ENCODE data around the gene HNMT.
A peak's percentile ranks its signal among the peaks of the same experiment; 100 is the strongest.

The HNMT gene

DNA sequence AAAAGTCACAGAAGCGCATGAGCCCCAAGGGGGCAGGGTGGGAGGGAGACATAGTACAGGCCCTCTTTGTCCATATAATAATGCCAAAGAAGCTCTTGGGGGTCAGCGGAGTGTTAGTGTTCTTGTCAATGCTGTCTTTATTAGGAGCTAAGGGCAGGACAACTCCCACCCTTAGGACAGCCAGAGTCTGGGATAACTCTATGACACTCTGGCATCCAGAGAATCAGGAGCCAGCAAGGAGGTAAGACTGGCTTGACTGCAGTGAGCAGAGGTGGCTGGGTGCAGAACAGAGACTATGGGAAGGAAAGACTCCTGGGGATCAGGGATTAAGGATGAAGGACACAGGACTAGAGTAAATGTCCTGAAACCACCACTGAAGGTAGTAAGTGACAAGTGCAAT, 19.0 kb upstream of the HNMT start:
- Histone ChIP-seq H3K4me1 (ENCODE audit: control insufficient read depth in 2 of 2, insufficient read depth in 2 of 2, low read length in 2 of 2) (peaks cover 3 to 43% of the 10 kb centered on the region in 2 donors), H3K9me3 (ENCODE audit: control insufficient read depth in 2 of 2, low read length in 2 of 2) (no peaks in the 10 kb centered on the region), H3K9ac (ENCODE audit: low read depth in 1 of 2, low read length in 2 of 2) (no peak overlapping the region), H3K27me3 (ENCODE audit: control insufficient read depth in 2 of 2, insufficient read depth in 2 of 2, low read length in 2 of 2) (no peaks in the 10 kb centered on the region), H3K36me3 (ENCODE audit: control insufficient read depth in 2 of 2, insufficient read depth in 2 of 2, low read length in 2 of 2) (no peaks in the 10 kb centered on the region), H3K27ac (ENCODE audit: low read depth in 2 of 2, low read length in 2 of 2) (no peak overlapping the region), H3K4me3 (ENCODE audit: low read length in 2 of 2) (no peak overlapping the region)

DNA sequence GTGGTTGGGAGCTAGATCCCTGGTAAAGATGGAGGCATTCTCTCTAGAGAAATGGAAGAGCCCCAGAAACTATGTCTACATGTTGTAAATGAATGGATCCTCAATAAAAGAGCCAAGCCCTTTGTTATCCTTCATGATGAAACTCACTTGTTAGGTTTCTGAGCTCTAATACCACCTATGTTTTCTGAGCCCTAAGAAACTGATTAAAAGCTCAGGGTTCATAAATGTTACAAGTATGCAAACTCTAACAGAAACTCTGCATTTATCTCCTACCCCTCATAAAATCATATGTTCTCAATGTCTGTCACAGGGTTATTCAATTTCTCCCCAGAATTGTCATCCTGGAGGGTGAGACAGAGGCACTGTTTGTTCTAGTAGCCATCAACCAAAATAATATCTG, 18.0 kb upstream of the HNMT start:
- peak overlapping the region; percentile 33 to 84 for H3K27ac ChIP-seq (ENCODE audit: low read depth in 2 of 2, low read length in 2 of 2)
- H3K9ac ChIP-seq (ENCODE audit: low read depth in 1 of 2, low read length in 2 of 2) = no peak overlapping the region
- H3K27me3 ChIP-seq (ENCODE audit: control insufficient read depth in 2 of 2, insufficient read depth in 2 of 2, low read length in 2 of 2) = no peaks in the 10 kb centered on the region
- no peaks in the 10 kb centered on the region for H3K9me3 ChIP-seq (ENCODE audit: control insufficient read depth in 2 of 2, low read length in 2 of 2)
- H3K4me3 ChIP-seq (ENCODE audit: low read length in 2 of 2) = no peak overlapping the region
- H3K36me3 ChIP-seq (ENCODE audit: control insufficient read depth in 2 of 2, insufficient read depth in 2 of 2, low read length in 2 of 2) = no peaks in the 10 kb centered on the region
- peaks cover 3 to 40% of the 10 kb centered on the region in 2 donors for H3K4me1 ChIP-seq (ENCODE audit: control insufficient read depth in 2 of 2, insufficient read depth in 2 of 2, low read length in 2 of 2)

DNA sequence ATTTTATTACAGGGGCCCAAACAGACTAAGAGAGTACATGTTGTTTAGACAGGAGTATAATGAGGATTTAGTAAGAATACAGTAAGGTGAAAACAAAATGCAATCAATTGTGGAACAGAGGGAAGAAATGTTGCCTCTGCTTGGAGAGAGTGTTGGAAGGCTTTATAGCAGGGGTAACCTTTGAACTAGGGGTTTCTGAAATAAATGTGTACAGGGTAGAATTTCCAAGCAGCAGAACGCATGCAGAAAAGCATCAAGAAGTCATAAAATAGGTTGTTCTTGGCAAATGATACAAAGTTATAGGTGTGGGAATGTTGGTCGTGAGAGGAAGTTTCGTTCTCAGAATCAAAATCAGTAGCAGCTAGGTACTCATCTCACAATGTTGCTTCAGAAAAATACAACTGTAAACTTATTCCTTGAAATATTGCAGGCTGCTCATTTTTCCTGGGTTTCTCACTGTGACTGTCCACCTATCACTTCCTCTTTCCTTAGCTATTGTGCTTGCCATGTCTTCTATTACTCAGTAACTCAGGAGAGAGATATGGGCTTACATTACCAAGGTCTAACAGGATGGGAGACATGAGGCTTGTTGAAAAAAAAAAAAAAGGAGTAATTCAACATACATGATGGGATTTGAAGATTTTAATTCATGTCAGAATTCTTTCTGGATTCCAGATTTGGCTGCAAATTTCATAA, 17.1 kb upstream of the HNMT start:
- no peaks in the 10 kb centered on the region for H3K9me3 ChIP-seq (ENCODE audit: control insufficient read depth in 2 of 2, low read length in 2 of 2)
- peak overlapping the region; percentile 79 to 84 for H3K27ac ChIP-seq (ENCODE audit: low read depth in 2 of 2, low read length in 2 of 2)
- peaks cover 3 to 40% of the 10 kb centered on the region in 2 donors for H3K4me1 ChIP-seq (ENCODE audit: control insufficient read depth in 2 of 2, insufficient read depth in 2 of 2, low read length in 2 of 2)
- H3K36me3 ChIP-seq (ENCODE audit: control insufficient read depth in 2 of 2, insufficient read depth in 2 of 2, low read length in 2 of 2) = no peaks in the 10 kb centered on the region
- peak overlapping the region in 1 of 2 donors; percentile 40 for H3K9ac ChIP-seq (ENCODE audit: low read depth in 1 of 2, low read length in 2 of 2)
- H3K4me3 ChIP-seq (ENCODE audit: low read length in 2 of 2) = peak overlapping the region; percentile 42 to 68
- H3K27me3 ChIP-seq (ENCODE audit: control insufficient read depth in 2 of 2, insufficient read depth in 2 of 2, low read length in 2 of 2) = no peaks in the 10 kb centered on the region

DNA sequence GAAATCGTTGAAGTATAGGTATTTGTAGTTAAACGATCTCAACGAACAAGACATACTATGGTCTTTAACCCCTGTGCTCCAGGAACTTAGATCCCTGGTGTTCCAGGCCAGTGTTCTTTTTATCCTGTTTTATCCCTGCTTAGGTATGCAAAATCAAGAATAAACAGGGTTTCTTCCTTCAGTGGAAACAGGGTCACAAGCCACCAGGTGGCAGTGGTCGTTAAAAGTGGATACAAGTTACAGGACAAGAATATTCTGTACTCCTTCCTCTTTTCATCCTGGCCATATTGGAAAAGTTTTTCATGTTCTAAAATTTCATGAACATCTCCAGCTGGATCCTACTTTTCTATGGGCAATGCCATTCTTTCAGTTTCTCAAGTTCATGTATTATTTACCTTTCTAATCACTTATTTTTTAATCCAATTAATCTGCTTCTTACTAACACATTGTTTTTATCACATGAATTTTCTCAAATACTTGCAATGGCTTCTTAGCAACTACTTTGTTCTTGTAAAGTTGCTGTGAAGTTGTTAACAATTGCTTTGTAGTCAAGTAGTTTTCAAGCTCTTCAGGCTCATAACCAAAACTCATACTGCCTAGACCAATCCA, 16.4 kb upstream of the HNMT start:
- Histone ChIP-seq H3K4me3 (ENCODE audit: low read length in 2 of 2) (peak overlapping the region; percentile 42 to 68), H3K4me1 (ENCODE audit: control insufficient read depth in 2 of 2, insufficient read depth in 2 of 2, low read length in 2 of 2) (peaks cover 3 to 37% of the 10 kb centered on the region in 2 donors), H3K27me3 (ENCODE audit: control insufficient read depth in 2 of 2, insufficient read depth in 2 of 2, low read length in 2 of 2) (no peaks in the 10 kb centered on the region), H3K9me3 (ENCODE audit: control insufficient read depth in 2 of 2, low read length in 2 of 2) (no peaks in the 10 kb centered on the region), H3K9ac (ENCODE audit: low read depth in 1 of 2, low read length in 2 of 2) (peak overlapping the region in 1 of 2 donors; percentile 40), H3K27ac (ENCODE audit: low read depth in 2 of 2, low read length in 2 of 2) (peak overlapping the region; percentile 79 to 84), H3K36me3 (ENCODE audit: control insufficient read depth in 2 of 2, insufficient read depth in 2 of 2, low read length in 2 of 2) (no peaks in the 10 kb centered on the region)

DNA sequence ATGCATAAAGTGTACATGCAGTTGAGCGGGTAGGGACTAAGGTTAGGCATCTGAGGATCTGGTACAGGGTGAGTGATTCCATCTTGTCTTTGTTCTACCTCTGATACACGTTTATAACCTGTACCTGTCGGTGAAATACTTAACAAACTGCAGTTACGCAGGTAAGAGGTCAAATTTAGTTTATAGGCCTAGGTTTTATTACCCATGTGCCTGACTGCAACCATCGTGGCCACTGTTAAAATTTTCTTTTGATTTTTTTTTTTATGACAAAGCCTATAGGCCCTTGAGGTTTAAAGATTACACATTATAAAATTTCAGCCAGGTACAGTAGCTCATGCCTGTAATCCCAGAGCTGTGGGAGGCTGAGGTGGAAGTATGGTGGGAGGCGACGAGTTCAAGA, 15.4 kb upstream of the HNMT start:
- peak overlapping the region in 1 of 2 donors; percentile 49 for H3K27ac ChIP-seq (ENCODE audit: low read depth in 2 of 2, low read length in 2 of 2)
- H3K4me1 ChIP-seq (ENCODE audit: control insufficient read depth in 2 of 2, insufficient read depth in 2 of 2, low read length in 2 of 2) = peaks cover 3 to 30% of the 10 kb centered on the region in 2 donors
- no peak overlapping the region for H3K4me3 ChIP-seq (ENCODE audit: low read length in 2 of 2)
- H3K9me3 ChIP-seq (ENCODE audit: control insufficient read depth in 2 of 2, low read length in 2 of 2) = no peaks in the 10 kb centered on the region
- no peak overlapping the region for H3K9ac ChIP-seq (ENCODE audit: low read depth in 1 of 2, low read length in 2 of 2)
- no peaks in the 10 kb centered on the region for H3K27me3 ChIP-seq (ENCODE audit: control insufficient read depth in 2 of 2, insufficient read depth in 2 of 2, low read length in 2 of 2)
- H3K36me3 ChIP-seq (ENCODE audit: control insufficient read depth in 2 of 2, insufficient read depth in 2 of 2, low read length in 2 of 2) = no peaks in the 10 kb centered on the region

DNA sequence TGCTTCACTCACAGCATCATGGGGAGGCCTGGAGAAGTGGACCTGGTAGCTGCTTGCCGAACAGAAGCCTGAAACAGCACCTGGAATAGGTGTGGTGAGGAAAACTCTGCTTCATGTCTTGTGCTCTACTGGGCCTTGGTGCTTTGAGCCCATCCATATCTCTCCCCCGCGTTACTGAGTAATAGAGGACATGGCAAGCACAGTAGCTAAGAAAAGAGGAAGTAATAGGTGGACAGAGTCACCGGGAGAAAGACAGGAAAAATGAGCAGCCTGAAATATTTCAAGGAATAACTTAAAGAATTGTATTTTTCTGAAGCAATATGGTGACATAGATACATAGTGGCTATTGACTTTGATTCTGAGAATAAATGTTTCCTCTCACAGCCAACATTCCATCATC, 14.0 kb upstream of the HNMT start:
- Histone ChIP-seq H3K4me1 (ENCODE audit: control insufficient read depth in 2 of 2, insufficient read depth in 2 of 2, low read length in 2 of 2) (peaks cover 3 to 27% of the 10 kb centered on the region in 2 donors), H3K27ac (ENCODE audit: low read depth in 2 of 2, low read length in 2 of 2) (no peak overlapping the region), H3K9ac (ENCODE audit: low read depth in 1 of 2, low read length in 2 of 2) (no peak overlapping the region)

DNA sequence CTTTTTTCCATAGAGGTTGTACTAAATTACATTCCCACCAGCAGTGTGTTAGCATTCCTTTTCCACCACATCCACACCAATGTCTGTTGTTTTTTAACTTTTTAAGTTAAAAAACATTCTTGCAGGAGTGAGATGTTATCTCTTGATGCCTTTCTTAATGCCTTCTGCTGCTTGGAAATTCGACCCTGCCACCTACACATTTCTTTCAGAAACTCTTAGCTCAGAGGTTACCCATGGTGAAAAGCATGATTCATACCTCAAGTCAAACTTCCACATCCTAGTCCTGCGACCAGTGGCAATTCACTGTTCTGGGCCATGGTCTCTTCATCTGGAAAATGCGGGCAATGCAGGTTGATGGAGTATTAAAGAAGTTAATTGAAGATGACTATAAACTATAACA, 12.7 kb upstream of the HNMT start:
- H3K27ac ChIP-seq (ENCODE audit: low read depth in 2 of 2, low read length in 2 of 2) = no peak overlapping the region
- no peaks in the 10 kb centered on the region for H3K9me3 ChIP-seq (ENCODE audit: control insufficient read depth in 2 of 2, low read length in 2 of 2)
- H3K4me1 ChIP-seq (ENCODE audit: control insufficient read depth in 2 of 2, insufficient read depth in 2 of 2, low read length in 2 of 2) = peaks cover 0 to 16% of the 10 kb centered on the region in 2 donors
- H3K36me3 ChIP-seq (ENCODE audit: control insufficient read depth in 2 of 2, insufficient read depth in 2 of 2, low read length in 2 of 2) = no peaks in the 10 kb centered on the region
- H3K27me3 ChIP-seq (ENCODE audit: control insufficient read depth in 2 of 2, insufficient read depth in 2 of 2, low read length in 2 of 2) = no peaks in the 10 kb centered on the region
- no peak overlapping the region for H3K9ac ChIP-seq (ENCODE audit: low read depth in 1 of 2, low read length in 2 of 2)
- no peak overlapping the region for H3K4me3 ChIP-seq (ENCODE audit: low read length in 2 of 2)

More for the DNA sequence above, 14.0 kb upstream of the HNMT start:
- Histone ChIP-seq H3K36me3 (ENCODE audit: control insufficient read depth in 2 of 2, insufficient read depth in 2 of 2, low read length in 2 of 2) (no peaks in the 10 kb centered on the region), H3K9me3 (ENCODE audit: control insufficient read depth in 2 of 2, low read length in 2 of 2) (no peaks in the 10 kb centered on the region), H3K4me3 (ENCODE audit: low read length in 2 of 2) (no peak overlapping the region), H3K27me3 (ENCODE audit: control insufficient read depth in 2 of 2, insufficient read depth in 2 of 2, low read length in 2 of 2) (no peaks in the 10 kb centered on the region)

DNA sequence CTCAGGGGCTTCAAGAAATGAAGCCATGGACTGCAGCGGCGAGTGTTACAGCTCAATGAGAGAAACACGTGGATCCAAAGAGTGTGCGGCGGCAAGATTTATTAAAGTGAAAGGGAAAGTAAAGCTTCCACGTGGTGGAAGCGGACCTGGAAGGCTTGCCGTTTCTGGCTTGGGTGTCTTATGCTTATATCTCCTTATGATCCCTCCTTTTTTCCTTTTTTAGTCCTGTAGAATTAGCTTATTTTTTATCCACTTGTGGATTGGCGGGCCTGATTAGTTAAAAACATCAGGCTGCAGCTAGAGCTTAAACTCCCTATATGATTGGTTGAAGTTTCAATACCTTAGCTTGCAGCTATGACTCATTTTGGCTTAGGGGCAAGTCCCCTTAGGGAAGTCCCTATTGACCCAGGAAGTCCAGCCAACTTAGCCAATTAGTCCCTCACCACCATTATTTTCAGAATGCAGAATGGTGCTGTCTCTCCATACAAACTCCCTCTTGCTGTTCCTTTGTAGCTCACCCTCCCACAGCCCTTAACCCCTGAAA, 11.6 kb upstream of the HNMT start:
- Histone ChIP-seq H3K27me3 (ENCODE audit: control insufficient read depth in 2 of 2, insufficient read depth in 2 of 2, low read length in 2 of 2) (no peaks in the 10 kb centered on the region), H3K4me3 (ENCODE audit: low read length in 2 of 2) (peak overlapping the region in 1 of 2 donors; percentile 29), H3K4me1 (ENCODE audit: control insufficient read depth in 2 of 2, insufficient read depth in 2 of 2, low read length in 2 of 2) (peaks cover 0 to 13% of the 10 kb centered on the region in 2 donors), H3K27ac (ENCODE audit: low read depth in 2 of 2, low read length in 2 of 2) (no peak overlapping the region), H3K36me3 (ENCODE audit: control insufficient read depth in 2 of 2, insufficient read depth in 2 of 2, low read length in 2 of 2) (no peaks in the 10 kb centered on the region), H3K9me3 (ENCODE audit: control insufficient read depth in 2 of 2, low read length in 2 of 2) (no peaks in the 10 kb centered on the region), H3K9ac (ENCODE audit: low read depth in 1 of 2, low read length in 2 of 2) (no peak overlapping the region)

DNA sequence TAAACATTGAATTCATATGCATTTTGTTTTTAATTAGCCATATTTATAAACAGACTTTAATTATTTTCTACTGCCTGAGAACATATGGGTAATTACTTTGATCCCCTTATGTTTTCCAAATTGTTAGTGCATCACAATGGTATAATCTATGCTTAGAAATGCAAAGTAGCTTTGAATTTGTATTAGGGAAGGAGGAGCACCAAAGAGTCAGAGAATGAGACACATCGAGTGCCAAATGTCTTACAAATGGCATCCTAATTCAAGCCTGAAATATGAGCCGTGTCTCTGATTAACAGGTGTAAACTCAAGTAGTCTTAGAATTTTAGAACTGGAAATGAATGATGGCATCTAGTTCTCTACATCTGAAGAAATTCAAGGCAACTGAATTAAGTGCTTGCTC, 8.7 kb upstream of the HNMT start:
- no peak overlapping the region for H3K9ac ChIP-seq (ENCODE audit: low read depth in 1 of 2, low read length in 2 of 2)

DNA sequence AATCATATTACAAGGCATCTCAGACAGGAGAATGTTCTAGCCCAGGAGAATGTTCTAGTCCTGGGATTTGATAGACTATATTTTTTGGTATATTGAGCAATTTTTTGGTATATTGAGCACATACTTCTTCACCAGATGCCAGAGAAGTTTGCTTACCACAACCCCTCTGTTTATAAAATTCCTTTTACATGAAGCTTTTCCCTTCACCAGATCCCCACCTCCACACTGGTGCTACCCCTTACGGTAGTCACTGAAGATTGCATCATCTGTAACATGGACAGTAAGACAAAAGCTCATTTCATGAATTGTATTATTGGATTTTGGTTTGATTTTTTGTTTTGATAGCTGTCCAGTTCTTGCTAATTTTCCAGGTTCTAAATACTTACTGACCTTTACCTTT, 7.2 kb upstream of the HNMT start:
- Histone ChIP-seq H3K27me3 (ENCODE audit: control insufficient read depth in 2 of 2, insufficient read depth in 2 of 2, low read length in 2 of 2) (no peaks in the 10 kb centered on the region), H3K27ac (ENCODE audit: low read depth in 2 of 2, low read length in 2 of 2) (no peak overlapping the region), H3K4me1 (ENCODE audit: control insufficient read depth in 2 of 2, insufficient read depth in 2 of 2, low read length in 2 of 2) (no peaks in the 10 kb centered on the region), H3K9me3 (ENCODE audit: control insufficient read depth in 2 of 2, low read length in 2 of 2) (no peaks in the 10 kb centered on the region), H3K36me3 (ENCODE audit: control insufficient read depth in 2 of 2, insufficient read depth in 2 of 2, low read length in 2 of 2) (no peaks in the 10 kb centered on the region), H3K4me3 (ENCODE audit: low read length in 2 of 2) (no peak overlapping the region), H3K9ac (ENCODE audit: low read depth in 1 of 2, low read length in 2 of 2) (no peak overlapping the region)

More for the DNA sequence above, 8.7 kb upstream of the HNMT start:
- no peak overlapping the region for H3K27ac ChIP-seq (ENCODE audit: low read depth in 2 of 2, low read length in 2 of 2)
- H3K27me3 ChIP-seq (ENCODE audit: control insufficient read depth in 2 of 2, insufficient read depth in 2 of 2, low read length in 2 of 2) = no peaks in the 10 kb centered on the region
- no peak overlapping the region for H3K4me3 ChIP-seq (ENCODE audit: low read length in 2 of 2)
- H3K36me3 ChIP-seq (ENCODE audit: control insufficient read depth in 2 of 2, insufficient read depth in 2 of 2, low read length in 2 of 2) = no peaks in the 10 kb centered on the region
- no peaks in the 10 kb centered on the region for H3K9me3 ChIP-seq (ENCODE audit: control insufficient read depth in 2 of 2, low read length in 2 of 2)
- no peaks in the 10 kb centered on the region for H3K4me1 ChIP-seq (ENCODE audit: control insufficient read depth in 2 of 2, insufficient read depth in 2 of 2, low read length in 2 of 2)
